HG02981 (cell line): ENCODE results near the gene RBM33.

Source experiments
- ATAC-seq: cut with Tn5 transposase; IDR thresholded peaks from one replicate; pipeline ENCODE4 v1.9.1; 2021; ENCODE audit warnings: mild to moderate bottlenecking, moderate library complexity; ENCODE audit not compliant: unreplicated experiment

The RBM33 gene

DNA sequence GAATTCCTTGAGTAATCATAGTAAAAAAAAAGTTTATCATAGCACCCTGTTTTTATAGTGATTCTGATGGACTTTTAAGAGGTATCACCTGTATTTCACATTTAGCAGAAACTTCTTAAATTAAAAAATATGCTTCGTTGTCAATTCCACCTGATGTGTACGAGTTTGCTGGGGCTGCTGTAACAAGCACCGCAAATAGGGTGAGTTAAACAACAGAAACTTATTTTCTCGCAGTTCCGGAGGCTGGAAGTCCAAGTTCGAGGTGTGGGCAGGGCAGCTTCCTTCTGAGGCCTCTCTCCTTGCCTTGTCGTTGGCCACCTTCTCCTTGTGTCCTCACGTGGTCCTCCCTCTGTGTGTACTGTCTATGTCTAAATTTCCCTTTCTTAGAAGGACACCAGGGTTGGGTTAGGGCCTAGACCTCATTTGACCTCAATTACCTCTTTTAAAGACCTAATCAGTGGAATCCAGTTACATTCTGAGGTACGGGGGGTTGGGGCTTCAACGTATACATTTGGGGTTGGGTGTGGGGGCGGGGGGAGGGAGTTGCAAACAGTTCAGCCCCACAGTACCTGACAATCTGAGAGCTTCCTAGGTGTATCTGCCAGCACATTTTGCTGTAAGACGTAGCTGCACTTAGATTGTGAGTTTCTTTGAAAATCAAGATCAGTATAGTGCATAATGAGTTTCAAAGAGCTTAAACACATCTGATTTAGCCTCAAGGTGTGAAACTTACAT is 72.7 kb downstream of the RBM33 start:
- ATAC-seq, result no peak

DNA sequence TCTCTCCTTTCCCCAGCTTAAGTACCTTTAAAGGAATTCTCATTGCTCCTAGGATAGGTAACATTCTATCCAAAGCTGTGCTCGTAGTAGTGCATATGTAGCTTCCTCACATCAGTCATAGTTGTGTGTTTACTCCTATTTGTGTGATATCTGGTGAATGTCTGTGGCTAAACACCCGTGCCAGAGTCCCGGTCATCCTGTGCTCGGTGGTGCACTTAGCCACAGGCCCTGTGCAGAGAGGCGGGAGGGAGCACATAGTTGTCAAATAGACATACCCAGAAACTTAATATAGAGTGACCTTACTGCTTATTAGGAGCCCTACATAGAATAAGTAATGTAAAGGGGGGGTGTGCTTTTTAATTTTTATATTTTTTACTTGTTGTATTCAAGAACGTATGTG is 76.6 kb downstream of the RBM33 start:
- ATAC-seq, result no peak

DNA sequence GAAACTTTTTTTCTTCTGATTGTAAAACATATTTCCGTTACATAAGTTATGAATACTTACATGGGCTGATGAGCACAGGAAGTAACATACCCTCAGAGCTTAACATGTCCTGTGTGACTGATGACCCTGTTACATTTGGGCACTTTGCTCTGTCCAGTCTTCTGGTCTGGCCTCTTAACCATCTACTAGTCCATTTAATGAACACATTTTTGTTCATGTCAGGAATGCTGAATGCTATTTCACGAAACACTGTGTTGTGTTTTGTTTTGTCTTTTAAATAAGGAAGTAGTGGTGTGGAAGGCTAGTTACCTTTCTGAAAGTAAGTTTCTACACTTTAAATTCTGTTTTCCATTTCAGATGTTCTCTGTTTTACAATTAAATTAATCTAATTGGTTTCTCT is 77.7 kb downstream of the RBM33 start:
- ATAC-seq, result peak; percentile 49

DNA sequence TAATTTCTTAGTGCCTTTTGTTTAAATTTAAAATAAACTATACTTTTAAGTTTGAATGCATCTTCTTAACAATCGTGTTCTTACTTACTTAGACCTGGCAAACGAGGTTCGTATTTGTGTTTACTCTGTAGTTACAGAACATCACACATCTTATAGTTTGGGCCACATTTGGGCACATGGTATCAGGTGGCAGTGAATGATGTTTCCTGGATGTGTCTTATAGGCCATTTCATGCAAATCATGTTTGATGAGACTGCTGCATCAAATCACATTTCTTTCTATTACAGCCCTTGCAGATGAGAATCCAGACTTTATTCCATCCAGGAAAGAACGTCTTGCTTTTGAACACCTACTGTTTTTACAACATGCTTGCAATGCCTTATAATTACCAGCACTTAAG is 78.5 kb downstream of the RBM33 start:
- no peak for ATAC-seq

DNA sequence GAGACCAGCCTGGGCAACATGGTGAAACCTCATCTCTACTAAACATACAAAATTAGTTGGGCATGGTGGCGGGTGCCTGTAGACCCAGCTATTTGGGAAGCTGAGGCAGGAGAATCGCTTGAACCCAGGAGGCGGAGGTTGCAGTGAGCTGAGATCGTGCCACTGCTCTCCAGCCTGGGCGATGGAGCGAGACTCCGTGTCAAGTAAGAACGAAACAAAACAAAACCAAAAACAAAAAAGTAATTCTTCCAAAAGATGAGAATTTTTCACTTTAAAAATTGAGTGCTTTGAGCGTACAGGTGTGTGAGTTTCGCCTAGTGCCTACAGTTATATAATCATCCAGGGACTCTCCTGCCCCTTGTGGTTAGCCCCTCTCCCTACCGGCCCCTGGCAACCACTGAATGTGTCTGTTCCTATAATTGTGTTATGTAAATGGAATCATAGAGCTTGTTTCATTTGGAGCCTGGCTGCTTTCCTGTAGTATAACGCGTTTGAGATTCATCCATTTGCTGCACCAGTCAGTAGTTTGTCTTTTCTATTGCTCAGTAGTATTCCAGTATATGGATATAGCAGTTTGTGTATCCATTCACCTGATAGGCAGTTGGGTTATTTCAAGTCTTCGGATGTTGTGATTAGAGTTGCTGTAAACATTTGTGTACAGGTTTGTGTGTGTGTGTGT is 80.0 kb downstream of the RBM33 start:
- ATAC-seq, result peak; percentile 61

DNA sequence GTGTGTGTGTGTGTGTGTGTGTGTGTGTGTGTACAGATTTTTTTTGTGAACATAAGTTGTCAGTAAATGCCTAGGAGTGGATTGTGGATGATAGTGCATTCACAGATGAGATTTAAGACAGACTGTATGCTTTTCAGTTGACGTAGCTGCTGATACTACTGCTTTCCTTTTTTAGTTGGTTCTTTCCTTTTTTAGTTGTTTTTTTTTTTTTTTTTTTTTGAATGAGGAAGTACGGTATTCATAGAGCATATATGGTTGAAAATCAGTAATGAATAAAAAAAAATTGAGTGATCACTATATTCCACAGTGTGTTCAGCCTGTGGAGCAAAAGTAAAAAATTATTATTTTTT is 80.5 kb downstream of the RBM33 start:
- ATAC-seq, result no peak

DNA sequence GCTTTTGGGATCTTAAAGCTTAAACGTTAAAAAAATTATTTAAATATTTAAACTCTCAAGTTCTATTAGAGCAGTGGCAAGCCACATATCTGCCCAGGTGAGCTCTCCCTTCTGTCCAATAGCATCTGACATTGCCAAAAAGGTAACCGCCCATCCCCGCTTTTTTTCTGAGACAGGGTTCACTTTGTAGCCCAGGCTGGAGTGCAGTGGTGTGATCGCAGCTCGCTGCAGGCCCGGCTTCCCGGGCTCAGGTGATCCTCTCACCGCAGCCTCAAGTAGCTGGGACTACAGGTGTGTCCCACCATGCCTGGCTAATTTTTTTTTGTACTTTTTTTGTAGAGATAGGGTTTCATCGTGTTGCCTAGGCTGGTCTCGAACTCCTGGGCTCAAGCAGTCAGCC is 83.2 kb downstream of the RBM33 start:
- no peak for ATAC-seq

DNA sequence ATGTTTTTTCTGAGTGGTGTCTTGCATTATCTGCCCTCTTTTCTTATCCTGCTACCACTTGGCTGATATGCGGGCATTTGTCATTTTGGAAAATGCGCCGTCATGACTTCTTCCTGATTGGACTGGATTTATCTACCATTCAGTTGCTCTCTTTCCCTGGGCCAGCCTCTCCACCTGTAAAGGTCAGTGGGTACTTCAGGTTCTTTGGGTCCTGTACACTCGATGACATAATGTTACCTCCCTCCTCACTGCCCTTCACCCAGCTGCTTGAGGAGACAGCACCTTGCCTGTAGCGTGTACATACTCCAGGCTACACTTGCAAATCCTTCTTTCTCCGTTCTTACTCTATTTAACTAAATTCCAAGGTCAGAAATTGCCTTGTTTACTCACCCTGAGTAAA is 83.7 kb downstream of the RBM33 start:
- ATAC-seq, result no peak

DNA sequence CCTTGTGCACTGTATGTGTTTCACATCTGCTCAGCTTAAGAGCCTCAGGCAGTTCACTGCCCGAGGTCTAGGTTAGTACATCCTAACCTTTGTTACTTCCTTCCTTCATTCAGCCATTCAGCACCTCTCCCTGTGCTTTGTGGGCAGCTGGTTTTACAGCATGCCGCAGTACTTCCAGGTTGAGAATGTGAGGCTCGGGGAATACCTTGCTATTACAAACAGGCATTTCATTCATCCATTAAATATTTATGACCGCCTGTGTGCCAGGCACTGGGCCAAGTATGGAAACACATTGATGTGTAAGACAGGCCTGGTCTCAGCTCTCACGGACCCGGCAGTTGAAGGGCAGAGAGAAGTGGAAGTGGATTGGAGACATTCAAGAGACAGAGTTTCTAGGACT is 85.4 kb downstream of the RBM33 start:
- ATAC-seq, result no peak

DNA sequence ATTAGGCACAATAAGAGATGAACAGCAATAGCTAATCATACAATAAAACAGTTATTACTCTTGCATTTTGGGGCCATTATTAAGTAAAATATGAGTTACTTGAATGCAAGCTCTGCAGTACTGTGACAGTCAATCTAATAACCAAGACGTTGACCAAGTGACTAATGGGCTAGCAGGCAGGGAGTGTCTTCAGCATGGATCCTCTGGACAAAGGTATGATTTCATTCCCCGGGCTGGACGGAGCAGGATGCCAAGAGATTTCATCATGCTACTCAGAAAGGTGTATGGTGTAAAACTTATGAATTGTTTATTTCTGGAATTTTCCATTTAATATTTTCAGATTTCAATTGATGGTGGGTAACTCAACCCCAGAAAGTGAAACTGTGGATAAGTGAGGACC is 86.9 kb downstream of the RBM33 start:
- no peak for ATAC-seq

DNA sequence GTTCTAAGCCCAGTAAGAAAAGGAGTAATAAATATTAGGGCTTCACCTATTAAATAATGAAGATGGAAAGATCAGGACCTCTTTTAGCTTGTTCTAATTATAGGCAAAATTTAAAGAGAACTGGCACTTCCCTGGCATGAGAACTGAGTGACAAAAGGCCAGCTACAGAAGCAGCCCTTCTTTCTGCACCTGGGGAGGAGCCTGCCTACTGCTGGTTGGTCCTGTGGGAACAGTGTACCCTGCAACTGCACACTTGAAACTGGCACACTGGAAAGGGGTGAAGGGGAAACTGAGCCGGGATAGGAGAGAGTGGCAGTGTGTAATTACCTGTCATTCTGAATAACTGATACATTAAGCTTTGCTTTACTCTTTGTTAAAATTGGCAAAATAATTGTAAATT is 87.4 kb downstream of the RBM33 start:
- no peak for ATAC-seq

DNA sequence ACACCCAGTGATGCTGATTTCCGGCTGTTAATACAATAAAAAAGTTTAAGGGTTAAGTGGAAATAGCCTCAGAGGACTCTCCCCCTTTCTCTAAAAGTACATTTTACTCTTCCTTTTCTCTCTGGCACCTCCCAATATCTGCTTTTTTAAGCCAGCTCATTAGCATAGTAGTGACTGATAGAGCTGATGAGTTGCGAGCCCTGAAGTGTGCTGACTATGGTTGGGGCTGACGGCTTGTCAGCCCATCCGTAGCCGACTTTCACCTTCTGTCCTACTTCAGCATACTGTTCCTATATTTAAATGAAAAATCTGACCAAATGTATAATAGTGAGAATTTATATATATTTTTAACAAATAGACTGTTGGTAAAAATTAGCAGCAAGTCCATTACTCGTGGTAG is 87.8 kb downstream of the RBM33 start:
- no peak for ATAC-seq

DNA sequence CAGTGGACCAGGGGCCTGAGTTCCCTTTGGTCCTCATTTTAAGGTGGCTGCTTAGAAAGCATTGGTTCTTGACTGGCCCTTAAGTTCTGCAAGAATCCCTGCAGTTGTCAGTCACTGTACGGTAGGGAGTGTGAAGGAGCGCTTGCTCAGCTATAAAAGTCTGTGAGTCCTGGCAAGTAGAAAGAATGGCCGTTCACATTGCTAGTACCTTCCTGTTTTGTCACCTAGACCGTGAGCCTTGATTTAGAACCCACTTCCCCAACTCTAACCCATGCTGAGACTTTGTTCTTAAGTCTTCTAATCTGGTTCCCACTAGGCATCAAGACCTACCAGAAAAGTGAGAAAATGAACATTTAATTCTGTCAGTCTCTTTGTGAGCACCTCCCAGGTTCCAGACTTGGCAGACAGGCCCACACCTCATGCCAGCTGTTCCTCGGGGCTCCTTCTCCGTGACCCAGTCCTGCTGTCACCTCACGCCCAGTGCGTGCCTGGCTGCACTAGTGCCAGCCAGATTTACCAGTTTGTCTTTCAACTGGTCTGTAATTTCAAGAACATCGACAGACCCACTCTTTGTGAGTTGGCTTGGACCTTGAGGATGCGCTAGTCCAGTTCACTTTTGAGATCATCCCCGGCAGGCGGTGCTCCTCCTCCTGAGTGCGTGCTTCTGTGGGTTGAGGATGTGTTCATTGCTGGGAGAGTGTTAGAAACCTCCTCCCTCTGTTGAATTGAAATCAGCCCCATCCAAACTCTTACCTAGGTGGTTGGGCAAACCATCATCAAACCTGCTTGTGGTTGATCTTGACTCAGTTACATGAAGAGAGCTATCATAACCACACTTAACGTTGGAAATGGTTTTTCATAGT is 89.4 kb downstream of the RBM33 start:
- no peak for ATAC-seq

DNA sequence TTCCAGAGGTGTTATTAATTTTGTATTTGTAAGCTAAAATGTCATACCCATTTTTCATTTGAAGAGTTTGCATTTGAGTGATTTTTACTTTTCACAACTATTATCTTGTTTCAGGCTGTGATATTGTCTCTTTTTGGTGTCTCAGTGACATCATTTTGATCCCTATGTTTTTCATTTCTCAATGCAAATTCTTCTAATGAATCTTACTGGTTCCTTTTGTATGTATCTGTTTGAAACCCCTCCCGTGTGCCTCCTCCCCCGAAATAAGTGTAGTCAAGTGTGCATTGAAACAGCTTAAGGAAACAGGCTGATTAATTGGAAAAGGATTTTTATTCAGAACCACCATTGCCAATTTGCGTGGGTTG is 90.0 kb downstream of the RBM33 start:
- ATAC-seq, result no peak

DNA sequence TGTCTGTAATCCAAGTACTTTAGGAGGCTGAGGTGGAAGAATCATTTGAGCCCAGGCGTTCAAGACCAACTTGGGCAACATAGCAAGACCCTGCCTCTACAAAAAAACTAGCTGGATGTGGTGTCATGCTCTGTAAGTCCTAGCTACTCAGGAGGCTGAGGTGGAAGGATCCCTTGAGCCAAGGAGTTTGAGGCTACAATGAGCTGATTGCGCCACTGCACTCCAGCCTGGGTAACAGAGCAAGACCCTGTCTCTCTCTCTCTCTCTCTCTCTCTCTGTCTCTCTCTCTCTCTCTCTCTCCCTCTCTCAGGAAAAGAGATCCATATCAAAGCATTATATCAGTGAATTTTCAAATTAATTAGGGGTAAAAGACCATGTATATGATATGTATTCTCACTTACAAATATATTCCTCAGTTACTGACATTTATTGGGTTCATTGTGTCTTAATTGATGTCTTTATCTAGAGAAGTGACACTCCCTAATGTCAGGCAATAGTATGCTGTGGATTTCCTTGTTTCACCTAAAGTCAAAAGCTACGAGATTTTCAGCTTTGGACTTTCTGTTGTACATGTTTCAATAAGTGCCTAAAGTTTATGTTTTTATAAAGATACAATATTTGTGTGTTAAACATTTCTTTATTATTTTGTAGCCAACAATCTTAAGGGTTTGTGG is 91.1 kb downstream of the RBM33 start:
- ATAC-seq, result no peak

DNA sequence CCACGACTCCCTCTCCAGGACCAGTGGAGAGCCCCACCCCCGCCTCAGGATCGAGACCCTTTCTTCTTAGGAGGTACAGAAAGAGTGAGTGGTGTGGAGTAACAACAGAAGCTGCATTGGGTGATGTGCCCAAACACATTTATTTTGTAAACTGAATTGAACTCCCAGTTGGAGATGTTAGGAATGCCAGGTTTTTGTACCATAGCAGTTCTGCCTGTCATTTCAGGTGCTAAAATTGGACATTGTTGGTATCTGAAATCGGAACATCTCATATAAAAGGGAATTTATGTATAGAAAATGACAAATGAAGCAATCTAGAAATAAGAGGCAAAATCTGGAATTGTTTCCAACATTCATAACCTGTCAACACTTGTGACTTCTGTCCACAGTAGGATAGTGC is 93.1 kb downstream of the RBM33 start:
- ATAC-seq, result no peak

DNA sequence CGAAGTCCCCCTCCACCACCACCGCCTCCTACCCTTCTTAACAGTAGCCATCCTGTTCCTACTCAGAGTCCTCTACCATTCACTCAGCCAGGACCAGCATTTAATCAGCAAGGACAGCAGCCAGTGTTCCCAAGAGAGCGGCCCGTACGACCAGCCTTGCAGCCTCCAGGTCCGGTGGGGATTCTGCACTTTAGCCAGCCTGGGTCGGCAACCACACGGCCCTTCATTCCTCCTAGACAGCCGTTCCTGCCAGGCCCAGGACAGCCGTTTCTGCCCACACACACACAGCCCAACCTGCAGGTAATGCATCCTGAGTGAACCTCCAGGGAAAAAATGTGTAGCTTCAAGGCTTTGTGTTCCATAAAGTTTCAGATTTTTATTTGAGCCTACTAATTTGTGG is 93.6 kb downstream of the RBM33 start:
- no peak for ATAC-seq

DNA sequence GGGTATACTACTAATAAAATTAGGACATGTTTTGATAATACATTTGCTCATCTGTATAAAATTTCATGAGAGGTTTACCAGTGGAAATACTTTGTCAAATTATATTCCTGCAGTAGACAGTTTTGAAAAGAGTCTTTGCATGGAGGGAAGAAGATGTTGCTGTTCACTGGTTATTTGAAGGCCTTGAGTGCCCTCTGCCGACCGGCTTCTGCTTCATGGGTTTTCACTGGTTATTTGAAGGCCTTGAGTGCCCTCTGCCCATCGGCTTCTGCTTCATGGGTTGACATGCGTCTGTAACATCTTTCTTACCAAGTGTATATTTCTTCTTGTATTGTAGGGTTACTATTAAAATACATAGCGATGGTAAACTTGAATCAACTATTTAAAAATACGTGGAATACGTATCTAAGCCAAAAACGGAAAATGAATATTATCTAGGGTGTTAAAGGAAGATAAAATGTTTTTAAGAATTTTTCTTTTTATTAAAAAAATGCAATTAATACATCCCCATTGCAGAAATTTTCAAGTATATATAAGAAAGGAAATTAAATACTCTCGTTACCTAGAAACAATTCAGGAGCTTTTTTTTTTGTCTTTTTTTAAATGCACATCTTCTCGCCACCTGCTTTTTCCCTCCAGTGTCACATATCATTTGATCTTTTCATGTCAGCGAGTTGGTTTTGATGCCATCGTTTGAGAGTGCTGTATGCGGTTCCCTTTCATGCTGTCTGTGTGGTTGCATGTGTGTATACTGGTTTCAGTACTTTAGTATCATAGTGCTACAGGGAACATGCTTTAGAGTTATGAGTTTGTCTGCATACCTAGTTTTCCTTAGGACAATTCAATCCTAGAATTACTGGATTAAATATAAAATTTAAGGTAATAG is 94.4 kb downstream of the RBM33 start:
- ATAC-seq, result peak; percentile 49

DNA sequence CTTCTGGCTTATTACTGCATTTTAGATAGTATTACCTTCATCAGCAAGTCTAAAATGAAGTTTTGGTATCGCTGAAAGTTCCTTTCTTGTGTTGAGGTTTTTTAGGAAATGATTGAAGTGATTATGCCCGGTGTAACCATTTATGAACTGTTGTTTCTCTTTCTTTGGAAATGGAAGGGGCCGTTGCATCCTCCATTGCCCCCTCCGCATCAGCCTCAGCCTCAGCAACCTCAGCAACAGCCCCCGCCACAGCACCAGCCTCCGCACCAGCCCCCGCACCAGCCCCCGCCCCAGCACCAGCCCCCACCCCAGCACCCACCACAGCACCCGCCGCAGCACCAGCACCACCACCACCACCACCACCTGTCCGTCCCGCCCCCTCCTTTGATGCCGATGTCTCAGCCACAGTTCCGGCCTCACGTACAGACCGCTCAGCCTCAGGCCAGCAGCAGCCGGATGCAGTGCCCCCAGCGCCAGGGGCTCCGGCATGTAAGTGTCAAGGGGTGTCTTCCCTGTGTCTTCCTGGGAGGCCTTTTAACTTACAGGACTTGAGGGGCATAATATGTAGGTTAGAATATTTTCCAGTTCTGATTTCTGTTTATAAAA is 95.2 kb downstream of the RBM33 start:
- ATAC-seq, result no peak

DNA sequence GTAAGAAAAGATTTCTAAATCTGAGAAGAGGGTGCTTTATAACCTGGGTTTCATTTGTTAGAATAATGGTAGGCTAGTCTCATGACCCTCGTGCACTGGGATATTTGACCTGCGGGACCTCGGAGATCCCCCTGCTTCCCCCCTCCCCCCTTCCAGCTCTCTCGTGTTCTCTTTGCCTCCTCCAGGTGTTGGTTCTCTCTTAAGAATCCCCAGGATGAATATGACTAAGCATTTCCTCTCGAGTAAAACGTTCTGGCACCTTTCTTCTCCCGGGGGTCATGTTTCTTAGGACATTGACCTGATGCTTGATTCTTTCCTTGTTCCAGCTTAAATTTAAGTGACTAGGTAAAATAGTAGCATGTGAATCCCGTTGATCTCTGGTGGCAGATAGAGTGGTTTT is 96.6 kb downstream of the RBM33 start:
- no peak for ATAC-seq
